HFF-Myc (cell line): ENCODE data around the gene DPEP3.

Experiments
- DNase-seq: peaks from one replicate; pipeline ENCODE4 v3.0.0-alpha.2; 2011; ENCODE audit warnings: low read depth; ENCODE audit errors: extremely low read depth
- H3K4me3 ChIP-seq: replicated peaks from 2 replicates; pipeline ENCODE4 v1.5.1; 2011; ENCODE audit warnings: low read depth, mild to moderate bottlenecking, control low read depth, low read length
- CTCF ChIP-seq: IDR thresholded peaks from 2 replicates; pipeline ENCODE4 v1.5.1; 2012; ENCODE audit warnings: mild to moderate bottlenecking, low read depth, low read length, control low read depth; ENCODE audit errors: missing control alignments

DPEP3 gene

GRCh38 chr16:67949645-67950044 is 30.7 kb downstream of the DPEP3 start:
- H3K4me3 ChIP-seq = no peak overlapping the region
- no peak for DNase-seq
- TF ChIP-seq CTCF = no peak

GRCh38 chr16:67948015-67948414 is 32.3 kb downstream of the DPEP3 start:
- no peak for DNase-seq
- no peak overlapping the region for H3K4me3 ChIP-seq
- no peak for TF ChIP-seq CTCF

GRCh38 chr16:67946966-67947558 is 33.2 kb downstream of the DPEP3 start:
- H3K4me3 ChIP-seq = no peak overlapping the region
- DNase-seq = no peak

GRCh38 chr16:67946128-67946569 is 34.1 kb downstream of the DPEP3 start:
- DNase-seq = no peak
- no peak for TF ChIP-seq CTCF
- H3K4me3 ChIP-seq = no peak overlapping the region

More at GRCh38 chr16:67946966-67947558, 33.2 kb downstream of the DPEP3 start:
- TF ChIP-seq CTCF = no peak

- TF ChIP-seq CTCF = no peak
- no peak for DNase-seq
- H3K4me3 ChIP-seq = no peak overlapping the region
Measured at GRCh38 chr16:67945392-67945933, 34.8 kb downstream of the DPEP3 start.

GRCh38 chr16:67944690-67945391 is 35.5 kb downstream of the DPEP3 start:
- DNase-seq = no peak
- no peak for TF ChIP-seq CTCF
- H3K4me3 ChIP-seq = no peak overlapping the region
